Measurements from ENCODE around the gene ZNF277.
"Not testable (repeated sequence)": the region's sequence is repeated elsewhere in the genome, so short reads cannot be mapped to it uniquely, and the experiment has no call there.

The ZNF277 gene

DNA sequence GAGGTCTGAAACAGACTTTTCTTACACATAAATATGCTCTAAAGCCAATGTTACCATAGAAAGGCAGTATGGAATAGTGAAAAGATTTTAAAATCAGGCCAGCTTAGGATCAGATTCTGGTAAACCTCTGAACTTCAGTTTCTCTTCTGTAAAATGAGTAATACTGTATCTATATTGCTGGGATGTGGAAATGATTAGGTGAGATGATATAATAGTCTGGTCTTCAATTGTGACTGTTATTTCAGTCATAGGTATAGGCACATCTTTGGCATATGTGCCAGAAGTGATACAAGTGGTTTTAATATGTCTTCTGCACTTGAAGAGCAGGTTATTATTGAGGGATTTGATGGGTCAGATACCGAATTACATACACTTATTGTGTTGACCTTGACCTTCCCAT, 7.2 kb downstream of the ZNF277 start:
- DNase-seq: no peak

- DNase-seq: no peak
These were observed 7.8 kb downstream of the ZNF277 start for GRCh38 chr7:112214268-112214667.

DNA sequence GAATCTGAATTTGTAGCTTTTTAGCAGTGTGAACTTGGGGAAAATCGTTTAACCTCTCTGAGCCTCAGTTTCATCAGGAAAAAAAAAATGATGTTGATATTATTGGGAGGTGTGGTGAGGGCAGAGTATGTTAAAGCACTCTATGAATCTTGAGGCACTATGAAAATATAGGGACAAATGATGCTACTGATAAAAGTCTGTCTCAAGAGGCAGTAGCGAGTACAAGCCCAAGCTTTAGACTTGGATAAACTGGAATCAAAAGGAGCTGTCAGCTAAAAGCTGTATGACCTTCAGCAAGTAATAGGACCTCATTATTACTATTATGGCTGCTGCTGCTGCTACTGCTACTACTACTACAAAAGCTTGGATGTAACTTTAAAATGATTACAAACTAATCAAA, 8.4 kb downstream of the ZNF277 start:
- DNase-seq: no peak

GRCh38 chr7:112215787-112216186, 9.3 kb downstream of the ZNF277 start:
- no peak for DNase-seq

GRCh38 chr7:112220877-112221434, 14.5 kb downstream of the ZNF277 start:
- DNase-seq: no peak

DNA sequence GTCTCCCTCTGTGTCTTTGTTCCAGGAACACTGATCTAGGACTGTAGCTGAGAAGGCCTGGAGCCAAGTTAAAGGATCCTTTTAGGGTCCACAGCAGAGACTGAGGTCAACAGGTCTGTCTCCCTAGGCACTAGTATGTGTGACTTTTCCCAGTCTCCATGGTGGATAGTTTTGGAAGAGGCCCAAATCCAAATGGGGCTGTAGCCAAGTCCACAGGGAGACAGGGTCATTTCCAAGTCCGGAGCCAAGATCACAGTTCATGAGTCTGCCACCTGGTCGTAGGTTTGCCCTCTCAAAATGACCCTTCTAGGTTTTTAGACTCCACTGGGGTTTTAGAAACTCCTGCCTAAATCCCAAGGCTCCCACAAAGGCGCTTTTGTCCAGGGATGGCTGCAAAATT, 16.8 kb downstream of the ZNF277 start:
- DNase-seq: no peak

- DNase-seq: no peak
These were observed 17.7 kb downstream of the ZNF277 start for GRCh38 chr7:112224186-112224585.

GRCh38 chr7:112225006-112225405, 18.5 kb downstream of the ZNF277 start:
- no peak for DNase-seq

GRCh38 chr7:112226701-112227276, 20.3 kb downstream of the ZNF277 start:
- DNase-seq: no peak

DNA sequence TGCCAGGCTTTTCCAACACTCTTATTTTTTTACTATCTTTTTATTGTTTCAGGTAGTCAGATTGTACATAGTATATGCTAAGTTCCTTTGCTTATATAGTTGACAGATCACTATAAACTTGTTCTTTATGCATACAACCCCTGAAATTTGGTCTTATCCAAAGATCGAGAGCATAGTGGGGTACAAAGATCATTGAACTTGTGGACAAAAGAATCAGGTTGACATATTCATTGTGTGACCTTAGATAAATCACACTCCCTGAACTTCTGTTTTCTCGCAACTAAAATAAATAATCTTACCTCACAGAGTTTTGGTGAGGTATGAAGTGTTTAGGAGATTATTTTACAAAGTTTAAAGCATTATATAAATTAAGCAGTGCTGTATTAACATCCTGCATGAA, 22.1 kb downstream of the ZNF277 start:
- no peak for DNase-seq

DNA sequence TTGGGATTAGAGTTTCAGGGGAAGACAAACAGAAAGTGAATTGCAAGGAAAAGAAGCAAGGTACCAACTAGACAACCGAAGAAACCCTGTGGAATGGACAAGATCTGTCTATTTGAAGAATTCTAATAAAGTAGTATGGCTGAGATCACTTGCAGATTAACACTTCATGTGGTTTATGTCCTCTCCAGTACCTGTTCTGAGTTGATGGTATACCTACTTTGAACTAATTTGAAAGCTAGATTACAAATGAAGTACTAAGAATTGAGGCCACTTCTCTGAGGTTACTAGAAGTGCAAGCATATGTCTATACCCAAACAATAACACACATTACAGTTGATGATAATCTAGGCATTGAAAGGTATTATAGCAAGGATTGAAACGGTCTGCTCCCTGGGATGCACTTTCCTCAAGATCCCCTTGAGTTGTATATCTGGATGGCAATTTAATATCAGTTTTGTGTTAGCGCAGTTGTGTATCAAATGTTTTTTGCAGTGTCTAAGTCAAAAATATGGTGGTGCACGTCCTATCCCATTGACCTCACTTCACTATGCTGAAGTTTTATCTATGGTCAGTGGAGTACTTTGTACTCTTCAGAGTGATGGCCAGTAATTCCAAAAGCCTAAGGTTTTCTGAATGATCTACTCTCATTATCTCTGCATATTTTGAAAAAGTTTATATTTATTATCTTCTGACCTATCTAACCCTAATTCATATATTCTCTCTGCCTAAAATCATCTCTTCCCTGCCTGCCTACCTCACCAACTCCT, 25.9 kb downstream of the ZNF277 start:
- no peak for DNase-seq

DNA sequence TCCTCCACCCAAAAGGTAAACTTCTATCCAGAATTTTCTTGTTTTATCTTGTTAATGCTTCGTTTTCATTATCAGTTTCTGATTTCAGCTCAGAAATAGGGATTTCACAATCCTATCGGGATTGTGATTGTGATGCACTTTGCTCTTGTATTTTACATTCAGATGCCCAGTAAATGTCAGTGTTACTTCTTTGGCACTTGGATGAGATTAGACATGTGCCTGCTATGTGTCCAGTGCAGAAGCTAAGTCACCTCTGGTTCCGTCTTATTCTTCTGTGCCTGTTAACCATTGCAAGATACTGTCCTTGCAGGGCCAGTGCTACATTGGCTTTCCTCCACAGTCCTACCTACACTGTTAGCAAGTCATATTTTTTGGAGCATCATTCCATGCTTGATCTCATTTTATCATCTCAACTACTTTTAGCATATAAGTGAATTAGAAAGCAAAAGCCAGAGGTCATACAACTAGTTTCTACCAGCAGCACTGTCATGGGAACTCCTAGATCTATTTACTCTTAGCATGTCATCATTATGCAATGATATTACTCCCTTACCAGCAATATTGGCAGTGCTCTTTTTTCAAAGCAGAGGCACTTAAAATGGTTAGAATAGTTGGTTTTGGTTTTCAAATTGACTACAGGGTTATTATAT, 26.7 kb downstream of the ZNF277 start:
- DNase-seq: no peak

GRCh38 chr7:112234147-112234546, 27.7 kb downstream of the ZNF277 start:
- no peak for DNase-seq

DNA sequence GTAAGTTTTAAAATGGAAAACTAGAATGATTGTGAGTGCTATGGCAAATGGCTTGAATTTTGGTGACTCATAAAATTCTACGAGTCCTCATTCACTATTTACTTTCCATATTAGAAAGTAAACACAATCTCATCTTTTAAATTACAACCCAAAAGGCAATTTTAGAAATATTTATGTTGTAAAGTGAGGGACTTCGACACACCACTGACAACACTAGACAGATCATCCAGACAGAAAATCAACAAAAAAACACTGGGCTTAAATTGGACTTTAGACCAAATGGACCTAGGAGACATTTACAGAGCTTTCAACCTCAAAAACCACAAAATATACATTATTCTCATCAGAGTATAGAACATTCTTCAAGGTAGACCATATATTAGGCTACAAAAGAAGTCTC, 30.1 kb downstream of the ZNF277 start:
- no peak for DNase-seq

- DNase-seq: no peak
These were observed 31.8 kb downstream of the ZNF277 start for GRCh38 chr7:112238330-112238729.

- no peak for DNase-seq
These were observed 32.5 kb downstream of the ZNF277 start for GRCh38 chr7:112238852-112239610.

DNA sequence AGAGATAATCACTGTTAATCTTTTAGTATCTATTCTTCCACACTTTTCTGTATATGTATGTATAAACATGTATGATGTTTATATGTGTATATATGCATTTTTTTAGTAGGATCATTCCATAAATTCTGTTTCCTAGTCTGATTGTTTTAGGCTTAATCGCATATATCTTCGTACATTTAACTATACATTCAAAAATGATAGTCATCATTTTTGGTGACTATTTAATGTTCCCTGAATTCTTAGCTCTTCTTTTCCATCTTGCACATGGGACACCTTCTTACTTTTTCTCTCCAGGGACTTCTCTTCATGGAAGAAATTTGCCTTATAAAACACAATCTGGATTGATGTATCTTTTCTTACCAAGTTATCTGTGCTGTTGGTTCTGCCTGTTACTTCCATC, 42.1 kb downstream of the ZNF277 start:
- DNase-seq: no peak

GRCh38 chr7:112249967-112250366, 43.5 kb downstream of the ZNF277 start:
- DNase-seq: not testable (repeated sequence)

DNA sequence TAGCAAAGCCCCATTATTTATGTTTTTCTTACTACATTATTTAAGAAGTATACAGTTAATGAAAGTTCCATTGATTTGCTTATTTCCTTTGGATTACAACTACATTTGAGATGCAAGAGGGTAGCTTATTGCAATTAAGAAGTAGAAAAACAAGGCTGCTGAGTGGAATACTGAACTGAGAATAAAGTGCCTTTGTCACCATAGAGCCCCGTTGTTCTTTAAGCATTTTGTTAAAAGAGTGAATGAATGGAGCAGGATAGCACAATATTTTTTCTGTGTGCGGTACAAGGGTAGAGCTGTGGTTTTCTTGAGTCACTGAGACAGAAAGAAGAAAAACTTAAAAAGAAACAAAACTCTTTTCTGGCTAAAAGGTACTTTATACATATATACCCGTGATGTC, 45.6 kb downstream of the ZNF277 start:
- DNase-seq: no peak

DNA sequence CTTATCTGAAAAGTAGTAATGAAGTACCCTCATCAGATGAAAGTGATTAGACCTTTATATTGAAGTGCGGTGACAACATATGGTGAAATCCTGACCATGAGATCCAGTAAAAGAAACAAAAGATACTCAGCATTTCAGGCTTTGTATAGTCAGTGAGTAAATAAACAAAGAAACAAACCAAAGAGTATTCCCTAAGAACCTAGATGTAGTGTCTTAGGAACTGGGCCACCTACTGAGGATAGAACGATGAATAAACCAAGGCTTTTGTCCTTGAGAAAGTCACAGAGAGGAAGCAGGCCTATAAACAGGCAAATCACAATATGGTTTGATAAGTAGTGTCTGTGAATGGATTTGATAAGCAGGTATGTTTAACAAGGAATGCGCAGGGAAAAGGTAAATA, 46.2 kb downstream of the ZNF277 start:
- DNase-seq: no peak

DNA sequence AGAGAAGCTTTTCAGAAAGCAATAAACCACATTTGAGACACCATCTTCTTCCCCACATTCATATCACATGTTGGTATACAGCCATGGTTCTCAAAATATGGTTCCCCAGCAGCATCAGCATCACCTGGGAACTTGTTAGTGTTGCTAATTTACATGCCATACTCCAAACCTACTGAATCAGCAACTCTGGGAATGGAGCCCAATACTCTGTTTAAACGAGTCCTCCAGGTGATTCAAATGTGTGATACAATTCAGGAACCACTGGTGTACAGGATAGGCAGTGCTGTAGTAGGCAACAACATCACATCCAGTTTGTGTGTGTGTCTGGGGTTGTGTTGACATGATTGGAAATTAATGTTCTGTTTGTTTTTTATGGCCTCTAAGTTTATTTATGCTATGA, 47.7 kb downstream of the ZNF277 start:
- DNase-seq: no peak

- no peak for DNase-seq
These were observed 48.4 kb downstream of the ZNF277 start for GRCh38 chr7:112254709-112255387.

GRCh38 chr7:112255388-112255720, 48.9 kb downstream of the ZNF277 start:
- DNase-seq: no peak
